ENCODE measurements around the gene NEUROD2. TPM values are rescaled to one million over a fixed set of nuclear protein-coding genes. Genes with fewer than 3 reads are reported as not detected.

The NEUROD2 gene
- total and polyA plus RNA-seq, 2 of the 13 experiments (the other 11 are each of a cell fraction or from before 2014, with no cell fraction given) = not detected

- TF ChIP-seq ARID4A (CRISPR knock-in tag; IDR thresholded peaks at IDR 0.05; ENCODE audit: borderline replicate concordance) (peak; percentile 54; the same call in 1 of the 2 replicates), ZFY (CRISPR knock-in tag; IDR thresholded peaks at IDR 0.05) (peak; percentile 45; the same call in 1 of the 2 replicates), ZFP90 (CRISPR knock-in tag; IDR thresholded peaks at IDR 0.05; ENCODE audit: borderline replicate concordance) (peak; percentile 63; the same call in 1 of the 2 replicates), ZNF350 (CRISPR knock-in tag; IDR thresholded peaks at IDR 0.05; ENCODE audit: borderline replicate concordance, low read depth) (peak; percentile 70), ZSCAN30 (CRISPR knock-in tag; IDR thresholded peaks at IDR 0.05) (no peak), ZBTB20 (CRISPR knock-in tag; IDR thresholded peaks at IDR 0.05; ENCODE audit: borderline replicate concordance, low read depth) (0 out of 2 replicates have a peak, but pooled peaks have one; percentile 41), FOXP1 (IDR thresholded peaks at IDR 0.05) (no peak), FOXP1 (CRISPR knock-in tag; IDR thresholded peaks at IDR 0.05) (no peak; the same call in 1 of the 2 replicates), KAT7 (CRISPR knock-in tag; IDR thresholded peaks at IDR 0.05; ENCODE audit: borderline replicate concordance) (peak; percentile 38; the same call in 1 of the 2 replicates), FOXC1 (CRISPR knock-in tag; IDR thresholded peaks at IDR 0.05; ENCODE audit: borderline replicate concordance) (peak; percentile 67; the same call in 1 of the 2 replicates), HMG20A (CRISPR knock-in tag; IDR thresholded peaks at IDR 0.05; ENCODE audit: borderline replicate concordance) (peak; percentile 33; the same call in 1 of the 2 replicates), NR0B2 (CRISPR knock-in tag; IDR thresholded peaks at IDR 0.05) (no peak), SOX5 (CRISPR knock-in tag; IDR thresholded peaks at IDR 0.05; ENCODE audit: borderline replicate concordance) (peak; percentile 51; the same call in 1 of the 2 replicates), KLF6 (CRISPR knock-in tag; IDR thresholded peaks at IDR 0.05) (peak; percentile 74; the same call in 1 of the 2 replicates), ZNF564 (CRISPR knock-in tag; IDR thresholded peaks at IDR 0.05) (no peak), ZSCAN12 (CRISPR knock-in tag; IDR thresholded peaks at IDR 0.05) (0 out of 2 replicates have a peak, but pooled peaks have one; percentile 10), ZNF12 (CRISPR knock-in tag; IDR thresholded peaks at IDR 0.05) (peak; percentile 48; the same call in 1 of the 2 replicates), ZNF776 (CRISPR knock-in tag; IDR thresholded peaks at IDR 0.05) (no peak), ZSCAN5A (CRISPR knock-in tag; IDR thresholded peaks at IDR 0.05; ENCODE audit: borderline replicate concordance) (no peak)
Measured at GRCh38 chr17:39621523-39622379, 14.0 kb upstream of the NEUROD2 start (continued).

Data from HepG2 (cell line).